ENCODE data around the gene TNFRSF21. TPM values are rescaled to one million over a fixed set of nuclear protein-coding genes. Genes with fewer than 3 reads are reported as not detected.

Gene TNFRSF21
- total and polyA plus RNA-seq, 2 of the 8 experiments (the other 6 are each of a cell fraction or from before 2014, with no cell fraction given) = 16.4 to 52.7 TPM

DNA sequence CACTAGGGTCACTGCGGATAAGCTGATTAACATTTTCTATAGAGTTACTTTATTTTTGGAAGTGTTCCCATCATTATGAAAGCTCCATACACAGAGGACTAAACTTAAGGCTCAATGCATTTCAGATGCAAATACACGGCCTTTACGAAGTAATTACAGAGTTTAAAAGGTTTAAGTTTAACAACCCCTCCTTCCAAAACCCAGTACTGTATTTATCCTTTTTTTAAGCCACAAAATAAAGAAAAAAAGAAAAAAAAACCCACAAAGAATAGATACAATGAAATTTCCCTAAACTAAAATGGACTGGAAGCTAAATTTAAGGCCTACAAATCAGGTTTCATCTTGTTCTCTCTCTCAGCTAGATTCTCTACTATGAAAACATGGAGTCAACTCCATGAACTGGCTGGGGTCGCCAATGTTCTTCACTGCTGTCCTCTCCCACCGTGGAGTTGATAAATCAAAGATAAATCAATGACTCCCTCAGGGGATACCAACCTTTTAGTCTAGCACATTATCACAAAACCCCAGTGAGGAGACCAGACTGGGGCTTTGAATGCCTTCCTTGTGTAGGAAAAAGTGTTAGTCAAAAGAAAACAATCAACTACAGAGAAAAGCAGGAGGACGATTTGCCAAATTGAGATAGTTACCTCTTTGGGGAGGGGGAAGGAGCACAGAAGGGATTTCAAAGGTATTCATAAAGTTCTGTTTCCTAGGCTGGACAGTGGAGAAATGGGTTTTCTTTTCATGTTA, 52.5 kb downstream of the TNFRSF21 start:
- H3K4me2 ChIP-seq (ENCODE audit: insufficient read depth in 1 of 2, low read depth in 2 of 2, low read length in 2 of 2) = no peak overlapping the region
- H4K91ac ChIP-seq (replicated peaks; ENCODE audit: insufficient read length, low read length) = no peak overlapping the region
- no peak overlapping the region for H3K4ac ChIP-seq (replicated peaks; ENCODE audit: insufficient read length, low read depth, low read length)
- no peaks in the 10 kb centered on the region for H3K23me2 ChIP-seq (ENCODE audit: low read depth, low read length)
- peaks cover 0 to 15% (median 5%) of the 10 kb centered on the region in 4 experiments; a peak in 4 of 8 replicates for H3K36me3 ChIP-seq (ENCODE audit: control insufficient read depth in 2 of 4, insufficient read depth in 4 of 4, low read length in 3 of 4)
- no peak overlapping the region for H3K27ac ChIP-seq (ENCODE audit: low read depth, low read length)
- CTCF ChIA-PET (ENCODE audit: partially characterized antibody) = interaction anchor here (0.8 to 1.5 kb wide), 2 partner anchors 9 to 159 kb away, joined by 4 to 5 read pairs; no protein-coding TSS in a partner anchor
- peaks cover 3 to 35% of the 10 kb centered on the region in 2 experiments; a peak in 2 of 4 replicates for H3K79me2 ChIP-seq (ENCODE audit: control insufficient read depth in 1 of 2, insufficient read depth in 2 of 2, low read length in 2 of 2)
- peaks cover 6% of the 10 kb centered on the region for H3K79me1 ChIP-seq (ENCODE audit: low read depth, low read length)
- no peak overlapping the region for H2AK5ac ChIP-seq (ENCODE audit: low read depth, low read length)
- H2BK12ac ChIP-seq (ENCODE audit: low read depth, low read length) = no peak overlapping the region
- H2AFZ ChIP-seq (ENCODE audit: low read length) = no peak overlapping the region
- no peak overlapping the region for H3K56ac ChIP-seq (replicated peaks; ENCODE audit: insufficient read length, low read depth, low read length)
- POLR2A ChIA-PET (ENCODE audit: partially characterized antibody) = no interaction called here
- H3K27me3 ChIP-seq (replicated peaks in 1 of 4; ENCODE audit: control insufficient read depth in 3 of 4, extremely low read depth in 1 of 4, insufficient read depth in 3 of 4, low read length in 3 of 4) = no peaks in the 10 kb centered on the region
- no peak for DNase-seq (ENCODE audit: low read depth in 1 of 2, low spot score in 2 of 2)
- no peak overlapping the region for H3K18ac ChIP-seq (ENCODE audit: extremely low read depth, low read length)
- no peak for FAIRE-seq
- no peak overlapping the region for H3K4me3 ChIP-seq (ENCODE audit: extremely low read depth in 1 of 4, insufficient read depth in 2 of 4, low read depth in 3 of 4, low read length in 4 of 4)
- no peak overlapping the region for H2BK5ac ChIP-seq (ENCODE audit: low read depth, low read length)
- no peak overlapping the region for H3K23ac ChIP-seq (ENCODE audit: insufficient read length)
- no peak overlapping the region for H2BK15ac ChIP-seq (ENCODE audit: low read length)
- 88% methylated on average over 6 of the region's 6 CpGs; no CpG with 5 or more reads in 1 of the 2 experiments for WGBS, 2 experiments (ENCODE audit: extremely low coverage in 1 of 2, insufficient coverage in 1 of 2, insufficient read length in 1 of 2, insufficient replicate concordance in 2 of 2, low coverage in 1 of 2, low lambda C conversion rate in 2 of 2, missing lambda C conversion rate in 1 of 2)
- H3K9ac ChIP-seq (replicated peaks in 1 of 4; ENCODE audit: extremely low read depth in 1 of 4, low read depth in 3 of 4, low read length in 3 of 4) = no peak overlapping the region
- H4K8ac ChIP-seq (ENCODE audit: extremely low read depth, insufficient read depth, low read length) = no peak overlapping the region
- peaks cover 7 to 11% of the 10 kb centered on the region in 2 experiments for H4K20me1 ChIP-seq (replicated peaks in 1 of 2; ENCODE audit: control insufficient read depth in 1 of 2, insufficient read depth in 2 of 2, low read length in 2 of 2)
- H3K14ac ChIP-seq (ENCODE audit: insufficient read length) = no peak overlapping the region
- no peak overlapping the region for H4K5ac ChIP-seq (ENCODE audit: insufficient read length, low read depth, low read length)
- no peak overlapping the region for H2BK120ac ChIP-seq (replicated peaks; ENCODE audit: low read depth, low read length)
- no peaks in the 10 kb centered on the region for H3K9me3 ChIP-seq (ENCODE audit: insufficient read depth in 2 of 2, low read depth in 1 of 2, low read length in 1 of 2)
- no peaks in the 10 kb centered on the region for H3K4me1 ChIP-seq (replicated peaks in 1 of 4; ENCODE audit: control insufficient read depth in 3 of 4, insufficient read depth in 4 of 4, low read length in 3 of 4)
- H2BK20ac ChIP-seq (ENCODE audit: low read length) = no peak overlapping the region
- TF ChIP-seq, protein P1, sequence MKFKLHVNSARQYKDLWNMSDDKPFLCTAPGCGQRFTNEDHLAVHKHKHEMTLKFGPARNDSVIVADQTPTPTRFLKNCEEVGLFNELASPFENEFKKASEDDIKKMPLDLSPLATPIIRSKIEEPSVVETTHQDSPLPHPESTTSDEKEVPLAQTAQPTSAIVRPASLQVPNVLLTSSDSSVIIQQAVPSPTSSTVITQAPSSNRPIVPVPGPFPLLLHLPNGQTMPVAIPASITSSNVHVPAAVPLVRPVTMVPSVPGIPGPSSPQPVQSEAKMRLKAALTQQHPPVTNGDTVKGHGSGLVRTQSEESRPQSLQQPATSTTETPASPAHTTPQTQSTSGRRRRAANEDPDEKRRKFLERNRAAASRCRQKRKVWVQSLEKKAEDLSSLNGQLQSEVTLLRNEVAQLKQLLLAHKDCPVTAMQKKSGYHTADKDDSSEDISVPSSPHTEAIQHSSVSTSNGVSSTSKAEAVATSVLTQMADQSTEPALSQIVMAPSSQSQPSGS (IDR thresholded peaks at IDR 0.05; ENCODE audit: low read length) = no peak
- TF ChIP-seq SAP30 (IDR thresholded peaks at IDR 0.05; ENCODE audit: insufficient read depth, insufficient replicate concordance, low read length) (no peak), RAD21 (IDR thresholded peaks at IDR 0.05 in 1 of 2, conservative IDR thresholded peaks at IDR 0.05 in 1 of 2; ENCODE audit: low read depth in 2 of 2, low read length in 2 of 2) (no peak), CHD1 (IDR thresholded peaks at IDR 0.05; ENCODE audit: low read depth, low read length) (no peak), CBX8 (IDR thresholded peaks at IDR 0.05; ENCODE audit: borderline replicate concordance, low read depth, low read length) (no peak)
- TF ChIP-seq, protein P2, sequence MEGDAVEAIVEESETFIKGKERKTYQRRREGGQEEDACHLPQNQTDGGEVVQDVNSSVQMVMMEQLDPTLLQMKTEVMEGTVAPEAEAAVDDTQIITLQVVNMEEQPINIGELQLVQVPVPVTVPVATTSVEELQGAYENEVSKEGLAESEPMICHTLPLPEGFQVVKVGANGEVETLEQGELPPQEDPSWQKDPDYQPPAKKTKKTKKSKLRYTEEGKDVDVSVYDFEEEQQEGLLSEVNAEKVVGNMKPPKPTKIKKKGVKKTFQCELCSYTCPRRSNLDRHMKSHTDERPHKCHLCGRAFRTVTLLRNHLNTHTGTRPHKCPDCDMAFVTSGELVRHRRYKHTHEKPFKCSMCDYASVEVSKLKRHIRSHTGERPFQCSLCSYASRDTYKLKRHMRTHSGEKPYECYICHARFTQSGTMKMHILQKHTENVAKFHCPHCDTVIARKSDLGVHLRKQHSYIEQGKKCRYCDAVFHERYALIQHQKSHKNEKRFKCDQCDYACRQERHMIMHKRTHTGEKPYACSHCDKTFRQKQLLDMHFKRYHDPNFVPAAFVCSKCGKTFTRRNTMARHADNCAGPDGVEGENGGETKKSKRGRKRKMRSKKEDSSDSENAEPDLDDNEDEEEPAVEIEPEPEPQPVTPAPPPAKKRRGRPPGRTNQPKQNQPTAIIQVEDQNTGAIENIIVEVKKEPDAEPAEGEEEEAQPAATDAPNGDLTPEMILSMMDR (IDR thresholded peaks at IDR 0.05; ENCODE audit: control extremely low read depth in 1 of 3, insufficient read depth in 1 of 3, low read depth in 1 of 3, low read length in 3 of 3) = no peak
